ENCODE results near the gene LEPR. TPM values are rescaled to one million over a fixed set of nuclear protein-coding genes. Genes with fewer than 3 reads are reported as not detected.

LEPR gene
- polyA plus RNA-seq, 2 of the 4 experiments (the other 2 are of a cell fraction) = 3.1 to 6.5 TPM

GRCh38 chr1:65456481-65456880 lies 36.0 kb downstream of the LEPR start:
- Histone ChIP-seq H3K27ac (no peak overlapping the region), H3K4me2 (no peak overlapping the region), H3K4me1 (peaks cover 5% of the 10 kb centered on the region; the same call in 1 of the 3 replicates), H3K4me3 (no peak overlapping the region), H3K9me3 (no peaks in the 10 kb centered on the region)
- DNase-seq (ENCODE audit: low read depth in 1 of 2, low spot score in 1 of 2) = no peak
- POLR2A ChIA-PET = no interaction called here
- TF ChIP-seq USF2 (IDR thresholded peaks at IDR 0.05) = no peak
- no peak for TF ChIP-seq ZC3H11A (IDR thresholded peaks at IDR 0.05)
- no peak for TF ChIP-seq FOXS1 (CRISPR knock-in tag; IDR thresholded peaks at IDR 0.05)
- no peak for TF ChIP-seq HES2 (IDR thresholded peaks at IDR 0.05)
- no peak for TF ChIP-seq SMC3 (IDR thresholded peaks at IDR 0.05)
- TF ChIP-seq NFE2L2 (conservative IDR thresholded peaks at IDR 0.05; ENCODE audit: low read length) = no peak
- no peak for TF ChIP-seq MAZ (IDR thresholded peaks at IDR 0.05; ENCODE audit: borderline replicate concordance, low read depth, low read length)
- no peak for TF ChIP-seq HOXB13 (CRISPR knock-in tag; IDR thresholded peaks at IDR 0.05; ENCODE audit: low read depth)
- no peak for TF ChIP-seq ZSCAN20 (CRISPR knock-in tag; IDR thresholded peaks at IDR 0.05)
- TF ChIP-seq FOSL2 (IDR thresholded peaks at IDR 0.05) = no peak
- TF ChIP-seq FOSL2 (CRISPR knock-in tag; IDR thresholded peaks at IDR 0.05) = no peak
- no peak for TF ChIP-seq CTCF (IDR thresholded peaks at IDR 0.05)
- no peak for TF ChIP-seq RFX5 (IDR thresholded peaks at IDR 0.05)
- TF ChIP-seq JUN (IDR thresholded peaks at IDR 0.05) = no peak
- no peak for TF ChIP-seq CBX8 (IDR thresholded peaks at IDR 0.05)
- no peak for TF ChIP-seq GATA3 (IDR thresholded peaks at IDR 0.05; ENCODE audit: borderline replicate concordance)
- no peak for TF ChIP-seq ELK1 (IDR thresholded peaks at IDR 0.05; ENCODE audit: low read depth, low read length)
- no peak for TF ChIP-seq RARB (CRISPR knock-in tag; IDR thresholded peaks at IDR 0.05)
- CTCF ChIA-PET = no interaction called here
- no peak for ATAC-seq
- no peak for FAIRE-seq

- no peak for FAIRE-seq
- DNase-seq (ENCODE audit: low read depth in 1 of 2, low spot score in 1 of 2) = no peak
- ChIA-PET POLR2A (no interaction called here), CTCF (interaction anchor here (0.6 kb wide), 1 partner anchor 211 kb away, joined by 3 read pairs; no protein-coding TSS in a partner anchor)
- Histone ChIP-seq H3K27ac (no peak overlapping the region), H3K4me1 (peaks cover 5% of the 10 kb centered on the region; the same call in 1 of the 3 replicates), H3K4me3 (no peak overlapping the region), H3K9me3 (no peaks in the 10 kb centered on the region), H3K4me2 (no peak overlapping the region)
- no peak for ATAC-seq
- TF ChIP-seq SMC3 (IDR thresholded peaks at IDR 0.05) (no peak), EHMT2 (IDR thresholded peaks at IDR 0.05; ENCODE audit: low read depth) (no peak), POLR2AphosphoS2 (conservative IDR thresholded peaks at IDR 0.05; ENCODE audit: low read length) (no peak), HOXB13 (CRISPR knock-in tag; IDR thresholded peaks at IDR 0.05; ENCODE audit: low read depth) (no peak), ZC3H11A (IDR thresholded peaks at IDR 0.05) (no peak), SREBF2 (IDR thresholded peaks at IDR 0.05) (no peak), E2F6 (IDR thresholded peaks at IDR 0.05; ENCODE audit: borderline replicate concordance, low read depth) (no peak), TFCP2L1 (CRISPR knock-in tag; IDR thresholded peaks at IDR 0.05) (no peak), NFE2L2 (conservative IDR thresholded peaks at IDR 0.05; ENCODE audit: low read length) (no peak), HOXA7 (CRISPR knock-in tag; IDR thresholded peaks at IDR 0.05) (no peak), JUN (IDR thresholded peaks at IDR 0.05) (no peak), PHF8 (IDR thresholded peaks at IDR 0.05; ENCODE audit: borderline replicate concordance, low read depth) (no peak), RCOR1 (IDR thresholded peaks at IDR 0.05; ENCODE audit: low read depth, low read length) (no peak), ELK1 (IDR thresholded peaks at IDR 0.05; ENCODE audit: low read depth, low read length) (no peak), PBX3 (IDR thresholded peaks at IDR 0.05) (no peak), ESRRA (IDR thresholded peaks at IDR 0.05; ENCODE audit: borderline replicate concordance, low read length) (no peak), RARB (CRISPR knock-in tag; IDR thresholded peaks at IDR 0.05) (no peak), TP53 (CRISPR knock-in tag; IDR thresholded peaks at IDR 0.05) (no peak)
These were observed 37.4 kb downstream of the LEPR start for GRCh38 chr1:65457868-65458267.

Data from A549 (cell line).